ENCODE data around the gene GNE.
A peak's percentile ranks its signal among the peaks of the same experiment; 100 is the strongest.
"Not testable (repeated sequence)": the region's sequence is repeated elsewhere in the genome, so short reads cannot be mapped to it uniquely, and the experiment has no call there.

The GNE gene

GRCh38 chr9:36276254-36276653 is 18.0 kb upstream of the GNE start:
- CTCF ChIA-PET, result interaction anchor here (1.1 to 3.5 kb wide), 3 partner anchors 14 to 52 kb away, joined by 4 to 10 read pairs (median 10); no protein-coding TSS in a partner anchor
- H3K4me3 ChIP-seq (ENCODE audit: low read depth, low read length), result peak overlapping the region; percentile 40

GRCh38 chr9:36275060-36275459 is 16.8 kb upstream of the GNE start:
- no peak for TF ChIP-seq CTCF (IDR thresholded peaks at IDR 0.05; ENCODE audit: insufficient read depth, low read length, missing control alignments)
- POLR2A ChIA-PET, result no interaction called here
- no peak overlapping the region for H3K4me3 ChIP-seq (ENCODE audit: low read depth, low read length)
- no peak for DNase-seq (ENCODE audit: low read depth, low spot score)
- CTCF ChIA-PET, result interaction anchor here (3.5 kb wide), 1 partner anchor 53 kb away, joined by 10 read pairs; no protein-coding TSS in a partner anchor

More at GRCh38 chr9:36276254-36276653, 18.0 kb upstream of the GNE start:
- TF ChIP-seq CTCF (IDR thresholded peaks at IDR 0.05; ENCODE audit: insufficient read depth, low read length, missing control alignments), result no peak
- POLR2A ChIA-PET, result interaction anchor here (0.6 to 1.1 kb wide), 2 partner anchors 18 to 57 kb away, joined by 3 to 6 read pairs; partner anchors contain the start of gene GNE
- no peak for DNase-seq (ENCODE audit: low read depth, low spot score)

DNA sequence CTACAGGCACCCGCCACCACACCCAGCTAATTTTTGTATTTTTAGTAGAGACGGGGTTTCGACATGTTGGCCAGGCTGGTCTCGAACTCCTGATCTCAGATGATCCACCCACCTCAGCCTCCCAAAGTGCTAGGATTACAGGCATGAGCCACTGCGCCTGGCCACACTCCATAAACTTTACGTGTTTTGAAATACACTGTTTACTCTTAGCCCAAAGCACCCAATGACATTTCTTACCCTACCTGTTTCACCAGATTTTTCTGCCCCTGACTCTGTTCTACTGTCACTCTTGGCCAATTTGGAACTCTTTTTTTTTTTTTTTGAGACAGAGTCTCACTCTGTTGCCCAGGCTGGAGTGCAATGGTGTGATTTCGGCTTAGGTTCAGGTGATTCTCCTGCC is 15.1 kb upstream of the GNE start:
- H3K4me3 ChIP-seq (ENCODE audit: low read depth, low read length); CTCF ChIA-PET; POLR2A ChIA-PET; DNase-seq (ENCODE audit: low read depth, low spot score): not testable (repeated sequence)

GRCh38 chr9:36268007-36268427 is 9.8 kb upstream of the GNE start:
- DNase-seq (ENCODE audit: low read depth, low spot score), result no peak
- H3K4me3 ChIP-seq (ENCODE audit: low read depth, low read length), result no peak overlapping the region
- no peak for TF ChIP-seq CTCF (IDR thresholded peaks at IDR 0.05; ENCODE audit: insufficient read depth, low read length, missing control alignments)
- ChIA-PET POLR2A (interaction anchor here (0.6 to 2.1 kb wide), 2 partner anchors 10 to 154 kb away, joined by 3 to 12 read pairs; partner anchors contain the start of gene GNE), CTCF (interaction anchor here (1.5 to 3.1 kb wide), 2 partner anchors 19 to 61 kb away, joined by 4 to 15 read pairs; no protein-coding TSS in a partner anchor)

- DNase-seq (ENCODE audit: low read depth, low spot score), result no peak
- no peak for TF ChIP-seq CTCF (IDR thresholded peaks at IDR 0.05; ENCODE audit: insufficient read depth, low read length, missing control alignments)
- H3K4me3 ChIP-seq (ENCODE audit: low read depth, low read length), result no peak overlapping the region
- ChIA-PET CTCF (no interaction called here), POLR2A (no interaction called here)
Measured at GRCh38 chr9:36264896-36265295, 6.6 kb upstream of the GNE start.

GRCh38 chr9:36263683-36264082 is 5.4 kb upstream of the GNE start:
- ChIA-PET CTCF (no interaction called here), POLR2A (interaction anchor here (0.6 kb wide), 1 partner anchor 10 kb away, joined by 3 read pairs; no protein-coding TSS in a partner anchor)
- no peak overlapping the region for H3K4me3 ChIP-seq (ENCODE audit: low read depth, low read length)
- DNase-seq (ENCODE audit: low read depth, low spot score), result no peak
- TF ChIP-seq CTCF (IDR thresholded peaks at IDR 0.05; ENCODE audit: insufficient read depth, low read length, missing control alignments), result no peak
